Mucosa of rectum (tissue), 2 donors: ENCODE data around the gene MYCN.

Experiments
- H3K27ac ChIP-seq, 2 donors: one replicate each; pipeline ENCODE4 v1.7.0; 2013; ENCODE audit warnings: inconsistent platforms in 2 of 2, low read depth in 2 of 2, low read length in 2 of 2
- H3K27me3 ChIP-seq, 2 donors: one replicate each; pipeline ENCODE4 v1.7.0; 2013; ENCODE audit warnings: low read length in 2 of 2; ENCODE audit not compliant: control insufficient read depth in 2 of 2, insufficient read depth in 2 of 2
- H3K36me3 ChIP-seq, 2 donors: one replicate each; pipeline ENCODE4 v1.7.0; 2013; ENCODE audit warnings: low read length in 2 of 2; ENCODE audit not compliant: control insufficient read depth in 2 of 2, insufficient read depth in 2 of 2
- H3K4me1 ChIP-seq, 2 donors: one replicate each; pipeline ENCODE4 v1.7.0; 2013; ENCODE audit warnings: low read length in 2 of 2, mild to moderate bottlenecking in 1 of 2; ENCODE audit not compliant: control insufficient read depth in 2 of 2, insufficient read depth in 2 of 2
- H3K4me3 ChIP-seq, 2 donors: one replicate each; pipeline ENCODE4 v1.7.0; 2013; ENCODE audit warnings: low read length in 2 of 2
- H3K9ac ChIP-seq, 2 donors: one replicate each; pipeline ENCODE4 v1.7.0; 2013; ENCODE audit warnings: low read length in 2 of 2, low read depth in 1 of 2, mild to moderate bottlenecking in 1 of 2
- H3K9me3 ChIP-seq, 2 donors: one replicate each; pipeline ENCODE4 v1.7.0; 2013; ENCODE audit warnings: low read length in 2 of 2; ENCODE audit not compliant: control insufficient read depth in 2 of 2
- donor health status: healthy.
- donor health status: Normal muscosa, but diverticular disease.

Gene MYCN

GRCh38 chr2:15937882-15938802 is 2.2 kb upstream of the MYCN start:
- H3K9ac ChIP-seq, result no peak overlapping the region
- H3K4me3 ChIP-seq, result no peak overlapping the region
- H3K4me1 ChIP-seq, result peaks cover 16 to 21% of the 10 kb centered on the region in 2 donors
- peaks cover 16% of the 10 kb centered on the region in 2 donors for H3K27me3 ChIP-seq
- H3K27ac ChIP-seq, result no peak overlapping the region
- H3K9me3 ChIP-seq, result no peaks in the 10 kb centered on the region
- no peaks in the 10 kb centered on the region for H3K36me3 ChIP-seq

GRCh38 chr2:15938803-15939555 is 1.4 kb upstream of the MYCN start:
- Histone ChIP-seq H3K9me3 (no peaks in the 10 kb centered on the region), H3K9ac (no peak overlapping the region), H3K4me3 (peak overlapping the region in 1 of 2 donors; percentile 44), H3K27ac (no peak overlapping the region), H3K4me1 (peaks cover 16 to 25% of the 10 kb centered on the region in 2 donors), H3K27me3 (peaks cover 16 to 17% of the 10 kb centered on the region in 2 donors), H3K36me3 (no peaks in the 10 kb centered on the region)

GRCh38 chr2:15939556-15939853 is 845 bp upstream of the MYCN start:
- H3K4me3 ChIP-seq, result peak overlapping the region in 1 of 2 donors; percentile 44
- H3K36me3 ChIP-seq, result no peaks in the 10 kb centered on the region
- no peak overlapping the region for H3K27ac ChIP-seq
- no peaks in the 10 kb centered on the region for H3K9me3 ChIP-seq
- peaks cover 16 to 25% of the 10 kb centered on the region in 2 donors for H3K4me1 ChIP-seq
- no peak overlapping the region for H3K9ac ChIP-seq
- H3K27me3 ChIP-seq, result peaks cover 16 to 17% of the 10 kb centered on the region in 2 donors

- Histone ChIP-seq H3K27ac (no peak overlapping the region), H3K9ac (no peak overlapping the region), H3K27me3 (peaks cover 16 to 17% of the 10 kb centered on the region in 2 donors), H3K36me3 (no peaks in the 10 kb centered on the region), H3K4me3 (peak overlapping the region; percentile 61 to 72), H3K4me1 (peaks cover 16 to 25% of the 10 kb centered on the region in 2 donors), H3K9me3 (no peaks in the 10 kb centered on the region)
Measured at GRCh38 chr2:15940661-15941480, 521 bp downstream of the MYCN start.

- H3K9ac ChIP-seq, result no peak overlapping the region
- H3K36me3 ChIP-seq, result no peaks in the 10 kb centered on the region
- H3K9me3 ChIP-seq, result no peaks in the 10 kb centered on the region
- no peak overlapping the region for H3K27ac ChIP-seq
- H3K4me1 ChIP-seq, result peaks cover 16 to 25% of the 10 kb centered on the region in 2 donors
- peak overlapping the region; percentile 66 to 72 for H3K4me3 ChIP-seq
- peaks cover 16 to 17% of the 10 kb centered on the region in 2 donors for H3K27me3 ChIP-seq
Measured at GRCh38 chr2:15941481-15941850, 1.1 kb downstream of the MYCN start.

- Histone ChIP-seq H3K36me3 (no peaks in the 10 kb centered on the region), H3K9me3 (no peaks in the 10 kb centered on the region), H3K4me1 (peaks cover 16 to 25% of the 10 kb centered on the region in 2 donors), H3K27me3 (peaks cover 16 to 17% of the 10 kb centered on the region in 2 donors), H3K27ac (no peak overlapping the region), H3K4me3 (peak overlapping the region; percentile 61 to 66), H3K9ac (peak overlapping the region in 1 of 2 donors; percentile 26)
Measured at GRCh38 chr2:15941871-15942710, 1.7 kb downstream of the MYCN start.

- peaks cover 16 to 17% of the 10 kb centered on the region in 2 donors for H3K27me3 ChIP-seq
- H3K9ac ChIP-seq, result no peak overlapping the region
- no peak overlapping the region for H3K27ac ChIP-seq
- H3K4me3 ChIP-seq, result peak overlapping the region; percentile 39 to 52
- peaks cover 16 to 25% of the 10 kb centered on the region in 2 donors for H3K4me1 ChIP-seq
- no peaks in the 10 kb centered on the region for H3K36me3 ChIP-seq
- no peaks in the 10 kb centered on the region for H3K9me3 ChIP-seq
Measured at GRCh38 chr2:15942711-15943345, 2.5 kb downstream of the MYCN start.

- H3K4me1 ChIP-seq, result peaks cover 16 to 25% of the 10 kb centered on the region in 2 donors
- peaks cover 16 to 17% of the 10 kb centered on the region in 2 donors for H3K27me3 ChIP-seq
- peak overlapping the region in 1 of 2 donors; percentile 52 for H3K4me3 ChIP-seq
- no peak overlapping the region for H3K9ac ChIP-seq
- H3K36me3 ChIP-seq, result no peaks in the 10 kb centered on the region
- no peak overlapping the region for H3K27ac ChIP-seq
- no peaks in the 10 kb centered on the region for H3K9me3 ChIP-seq
Measured at GRCh38 chr2:15943378-15944280, 3.3 kb downstream of the MYCN start.
